Activated naive CD8-positive, alpha-beta T cell (primary cell): ENCODE data around the gene CFAP54.

Source experiments
- H3K27ac Mint-ChIP-seq: one replicate; pipeline ENCODE4 v1.8.0; 2021; ENCODE audit warnings: mixed read lengths
- H3K27me3 Mint-ChIP-seq: one replicate; pipeline ENCODE4 v1.8.0; 2021; ENCODE audit warnings: mixed read lengths
- H3K36me3 Mint-ChIP-seq: one replicate; pipeline ENCODE4 v1.8.0; 2021; ENCODE audit warnings: mixed read lengths
- H3K4me1 Mint-ChIP-seq: one replicate; pipeline ENCODE4 v1.8.0; 2021; ENCODE audit warnings: low read depth, mixed read lengths
- H3K4me3 Mint-ChIP-seq: one replicate; pipeline ENCODE4 v1.8.0; 2021; ENCODE audit warnings: mild to moderate bottlenecking, mixed read lengths
- H3K9me3 Mint-ChIP-seq: one replicate; pipeline ENCODE4 v1.8.0; 2021; ENCODE audit warnings: low read depth, mixed read lengths

Gene CFAP54

DNA sequence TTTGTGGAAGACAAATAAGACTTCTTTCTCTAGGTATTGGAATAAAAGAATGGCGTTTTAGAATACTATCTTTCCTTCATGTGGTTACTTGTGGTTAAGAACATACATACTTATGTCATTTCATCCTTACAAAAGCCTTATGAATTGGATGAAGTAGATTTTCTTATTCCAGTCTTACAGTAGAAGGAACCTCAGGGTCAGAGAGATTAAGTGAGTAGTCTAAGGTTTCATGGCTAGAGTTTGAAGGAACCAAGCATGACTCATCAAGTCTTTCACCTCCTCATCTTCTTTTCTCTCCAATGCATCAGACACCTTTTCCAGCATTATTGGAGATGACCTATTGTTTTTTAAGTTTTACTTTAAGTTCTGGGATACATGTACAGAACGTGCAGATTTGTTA lies 324.8 kb downstream of the CFAP54 start:
- H3K36me3 Mint-ChIP-seq = no peaks in the 10 kb centered on the region
- H3K4me3 Mint-ChIP-seq = no peak overlapping the region
- no peaks in the 10 kb centered on the region for H3K27me3 Mint-ChIP-seq
- H3K4me1 Mint-ChIP-seq = no peaks in the 10 kb centered on the region
- H3K9me3 Mint-ChIP-seq = no peaks in the 10 kb centered on the region
- no peak overlapping the region for H3K27ac Mint-ChIP-seq

DNA sequence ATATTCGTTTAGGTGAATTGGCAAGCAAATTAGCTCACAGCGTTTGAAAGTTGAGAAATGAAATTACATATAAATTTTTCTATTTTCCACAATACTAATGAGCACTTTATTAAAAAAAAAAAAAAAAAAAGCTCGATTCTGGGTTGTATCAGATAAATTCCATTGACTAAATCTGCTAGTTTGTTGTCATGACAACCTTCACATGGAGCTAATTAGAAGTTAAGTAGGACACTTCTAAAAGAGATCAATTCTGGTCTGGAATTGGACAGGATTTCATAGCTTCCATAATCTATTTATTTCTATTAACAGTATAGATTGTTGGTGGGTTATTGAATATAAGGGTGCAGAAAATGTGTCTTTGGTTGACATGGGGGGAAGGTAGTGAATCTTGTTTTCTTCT lies 332.2 kb downstream of the CFAP54 start:
- H3K27me3 Mint-ChIP-seq = peaks cover 8% of the 10 kb centered on the region
- peaks cover 7% of the 10 kb centered on the region for H3K9me3 Mint-ChIP-seq
- H3K4me3 Mint-ChIP-seq = no peak overlapping the region
- H3K4me1 Mint-ChIP-seq = no peaks in the 10 kb centered on the region
- no peak overlapping the region for H3K27ac Mint-ChIP-seq
- H3K36me3 Mint-ChIP-seq = no peaks in the 10 kb centered on the region

DNA sequence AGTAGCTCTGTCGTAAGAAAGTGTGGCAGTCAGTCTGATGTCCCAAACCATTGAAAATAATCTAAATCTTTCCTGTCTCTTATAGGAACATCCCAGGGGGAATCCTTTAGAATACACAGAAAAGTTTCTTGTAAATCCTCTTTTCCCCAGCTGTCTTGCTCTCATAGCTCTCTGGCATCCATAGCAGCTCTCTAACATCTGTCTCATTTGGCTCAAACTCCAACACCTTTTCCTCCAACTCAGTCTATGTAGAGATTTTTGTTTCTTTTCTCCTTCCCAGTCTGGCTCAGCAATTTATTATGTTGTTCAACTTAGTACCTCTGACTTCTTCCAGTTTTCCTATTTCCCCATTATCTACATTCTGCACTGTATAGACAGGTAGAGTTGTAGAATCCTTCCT lies 333.3 kb downstream of the CFAP54 start:
- Mint-ChIP-seq H3K4me3 (no peak overlapping the region), H3K36me3 (no peaks in the 10 kb centered on the region), H3K27me3 (peaks cover 8% of the 10 kb centered on the region), H3K9me3 (peaks cover 7% of the 10 kb centered on the region), H3K27ac (no peak overlapping the region), H3K4me1 (no peaks in the 10 kb centered on the region)

DNA sequence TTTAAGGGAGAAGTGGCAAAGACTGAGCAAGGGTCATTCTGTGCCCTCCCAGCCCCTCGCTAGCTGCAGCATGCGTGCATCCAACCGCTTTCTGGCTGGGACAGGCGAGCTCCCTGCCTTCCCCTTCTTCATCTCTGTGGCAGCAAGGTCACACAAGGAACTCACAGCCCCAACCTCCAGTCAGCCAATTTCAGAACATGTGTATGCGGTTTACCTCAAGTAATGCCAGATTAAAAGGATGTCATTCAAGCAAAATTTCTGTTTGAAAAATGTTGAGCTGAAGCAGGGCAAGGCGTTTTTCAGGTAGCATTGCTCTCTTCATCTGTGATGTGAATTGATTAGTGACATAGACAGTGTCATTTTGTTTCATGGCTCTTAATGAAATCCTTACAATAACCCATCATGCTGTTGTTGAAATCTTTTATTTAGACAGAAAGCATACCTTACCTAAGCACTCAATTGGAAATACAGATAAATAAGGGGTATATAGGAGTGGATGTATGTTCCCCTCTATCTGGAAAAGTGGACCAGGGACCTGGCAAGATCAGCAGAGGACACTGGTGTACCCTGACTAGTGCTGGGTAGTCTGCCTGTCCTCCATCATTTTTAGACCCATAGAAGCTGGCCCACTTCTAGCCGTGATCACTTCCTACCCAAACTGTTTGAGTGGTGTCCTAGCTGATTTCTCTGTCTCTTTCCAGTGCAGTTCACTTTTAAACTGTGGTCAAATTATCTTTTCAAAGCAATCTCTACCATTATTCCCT lies 334.9 kb downstream of the CFAP54 start:
- Mint-ChIP-seq H3K36me3 (no peaks in the 10 kb centered on the region), H3K9me3 (peaks cover 7% of the 10 kb centered on the region), H3K27ac (no peak overlapping the region), H3K4me3 (no peak overlapping the region), H3K27me3 (peaks cover 8% of the 10 kb centered on the region), H3K4me1 (no peaks in the 10 kb centered on the region)

DNA sequence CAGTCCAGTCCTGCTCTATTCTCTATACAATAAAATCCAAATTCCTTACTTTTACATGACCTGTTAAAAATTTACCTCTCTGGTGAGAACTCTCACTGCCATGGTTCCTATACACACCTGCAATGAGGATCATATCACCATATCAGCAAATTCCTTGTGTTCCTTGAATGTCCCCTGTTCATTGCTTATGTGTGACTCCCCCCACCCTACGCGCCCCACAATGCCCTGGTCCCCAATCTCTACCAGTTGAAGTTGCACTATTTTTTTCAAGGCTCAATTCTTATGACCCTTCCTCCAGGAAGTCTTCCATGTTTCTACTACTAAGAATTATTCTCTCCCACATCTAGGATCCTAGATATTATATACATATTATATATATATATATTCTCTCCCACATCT lies 335.5 kb downstream of the CFAP54 start:
- Mint-ChIP-seq H3K4me3 (no peak overlapping the region), H3K27me3 (peaks cover 3% of the 10 kb centered on the region), H3K4me1 (no peaks in the 10 kb centered on the region), H3K36me3 (no peaks in the 10 kb centered on the region), H3K9me3 (peaks cover 2% of the 10 kb centered on the region), H3K27ac (no peak overlapping the region)

DNA sequence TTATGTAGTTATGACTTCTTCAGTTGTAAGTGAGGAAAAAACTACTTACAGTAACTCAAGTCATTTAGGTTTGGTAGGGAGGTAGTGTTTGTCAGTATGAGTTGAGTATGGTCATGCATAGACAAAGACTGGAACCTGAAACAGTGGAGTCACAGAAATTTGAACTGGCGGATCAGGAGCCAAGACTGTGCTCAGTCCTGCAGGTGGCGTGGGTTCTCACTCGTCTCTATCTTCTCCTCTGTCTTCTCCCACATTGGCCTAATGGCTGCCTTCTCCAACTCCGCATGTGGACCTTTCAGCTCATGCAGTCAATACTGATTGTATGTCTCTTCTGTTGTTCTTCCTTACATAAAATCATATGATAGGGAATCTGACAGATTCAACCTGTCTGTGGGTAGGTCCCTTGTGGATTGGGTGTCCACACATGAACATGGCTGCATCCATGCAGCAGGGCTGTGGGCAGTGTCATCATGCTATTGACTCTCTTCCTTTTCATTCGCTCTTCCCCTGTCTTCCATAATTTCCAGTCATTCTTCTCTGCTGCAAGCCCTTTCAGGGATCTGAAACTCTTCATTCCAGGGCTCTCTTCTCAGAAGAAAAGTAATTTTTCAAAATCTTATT lies 338.9 kb downstream of the CFAP54 start:
- Mint-ChIP-seq H3K36me3 (no peaks in the 10 kb centered on the region), H3K27me3 (no peaks in the 10 kb centered on the region)

DNA sequence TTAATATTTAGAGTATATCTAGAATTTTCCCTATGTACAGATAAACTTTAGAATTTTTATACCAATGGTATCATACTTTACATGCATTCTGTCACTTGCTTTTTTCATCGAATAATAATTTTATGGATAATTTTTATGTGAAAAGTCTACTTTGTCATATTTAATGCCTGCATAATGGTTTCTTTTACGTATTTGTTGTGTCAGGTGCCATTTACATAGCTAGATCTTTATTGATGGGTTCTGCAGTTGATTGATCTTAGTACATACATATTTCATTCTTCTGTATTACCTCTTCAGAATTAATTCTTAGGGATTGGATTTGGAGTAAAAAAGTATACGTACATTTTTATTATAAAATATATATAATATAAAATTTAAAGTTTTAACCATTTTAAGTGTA lies 340.0 kb downstream of the CFAP54 start:
- H3K27me3 Mint-ChIP-seq = peaks cover 4% of the 10 kb centered on the region
- no peak overlapping the region for H3K27ac Mint-ChIP-seq
- no peaks in the 10 kb centered on the region for H3K4me1 Mint-ChIP-seq
- H3K9me3 Mint-ChIP-seq = no peaks in the 10 kb centered on the region
- H3K36me3 Mint-ChIP-seq = peaks cover 2% of the 10 kb centered on the region
- no peak overlapping the region for H3K4me3 Mint-ChIP-seq

More for the DNA sequence above, 338.9 kb downstream of the CFAP54 start:
- Mint-ChIP-seq H3K27ac (no peak overlapping the region), H3K4me1 (no peaks in the 10 kb centered on the region), H3K4me3 (no peak overlapping the region), H3K9me3 (no peaks in the 10 kb centered on the region)

DNA sequence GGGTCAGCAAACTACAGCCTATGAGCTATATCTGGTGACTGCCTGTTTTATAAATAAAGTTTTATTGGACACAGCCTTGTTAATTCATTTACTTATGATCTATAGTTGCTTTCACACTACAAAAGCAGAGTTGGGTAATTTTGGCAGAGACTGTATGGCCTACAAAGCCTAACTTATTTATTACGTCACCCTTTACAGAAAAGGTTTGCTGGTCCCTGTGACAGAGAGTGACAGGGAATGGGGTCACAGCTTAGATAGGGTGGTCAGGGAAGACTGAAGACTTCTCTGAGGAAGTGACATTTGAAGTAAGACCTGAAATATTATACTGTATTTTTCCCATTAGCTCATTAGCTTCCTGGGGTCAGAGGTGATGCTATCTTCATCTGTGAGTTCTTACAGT lies 342.0 kb downstream of the CFAP54 start:
- H3K4me1 Mint-ChIP-seq = no peaks in the 10 kb centered on the region
- peaks cover 5% of the 10 kb centered on the region for H3K27me3 Mint-ChIP-seq
- no peak overlapping the region for H3K4me3 Mint-ChIP-seq
- H3K27ac Mint-ChIP-seq = no peak overlapping the region
- no peaks in the 10 kb centered on the region for H3K9me3 Mint-ChIP-seq
- H3K36me3 Mint-ChIP-seq = peaks cover 2% of the 10 kb centered on the region

DNA sequence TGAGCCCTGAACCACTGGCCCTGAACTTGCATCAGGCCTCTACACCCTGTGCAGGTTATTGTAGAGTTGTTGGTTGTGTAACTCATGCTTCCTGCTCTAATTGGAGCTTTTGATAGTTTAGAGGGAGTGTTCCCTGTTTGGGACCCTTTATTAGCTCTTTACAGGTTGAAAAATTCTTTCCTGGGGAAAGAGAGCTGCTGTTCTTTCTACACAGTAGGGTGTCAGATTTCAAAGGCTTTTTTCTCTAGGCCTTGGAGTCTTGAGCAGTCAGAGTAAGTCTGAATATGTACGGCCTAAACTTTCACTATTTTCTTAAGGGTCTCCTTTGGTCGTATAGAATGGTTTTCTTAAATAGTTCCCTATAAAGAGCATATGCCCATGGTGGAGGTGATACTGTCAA lies 356.9 kb downstream of the CFAP54 start:
- H3K36me3 Mint-ChIP-seq = peaks cover 2% of the 10 kb centered on the region
- H3K4me1 Mint-ChIP-seq = no peaks in the 10 kb centered on the region
- no peaks in the 10 kb centered on the region for H3K9me3 Mint-ChIP-seq
- no peak overlapping the region for H3K4me3 Mint-ChIP-seq
- peaks cover 8% of the 10 kb centered on the region for H3K27me3 Mint-ChIP-seq
- H3K27ac Mint-ChIP-seq = no peak overlapping the region

DNA sequence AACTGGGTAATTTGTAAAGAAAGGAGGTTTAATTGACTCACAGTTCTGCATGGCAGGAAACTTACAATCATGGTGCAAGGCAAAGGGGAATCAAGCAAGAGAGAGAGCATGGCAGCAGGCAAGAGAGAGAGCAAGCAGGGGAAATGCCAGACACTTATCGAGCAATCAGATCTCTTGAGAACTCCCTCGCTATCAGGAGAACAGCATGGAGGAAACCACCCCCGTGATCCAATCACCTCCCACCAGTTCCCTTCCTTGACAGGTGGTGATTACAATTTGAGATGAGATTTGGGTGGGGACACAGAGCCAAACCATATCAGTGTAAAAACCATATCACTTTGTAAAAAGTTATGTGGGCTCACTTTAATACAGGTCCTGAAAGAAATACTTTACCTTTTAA lies 361.3 kb downstream of the CFAP54 start:
- Mint-ChIP-seq H3K4me3 (no peak overlapping the region), H3K4me1 (no peaks in the 10 kb centered on the region), H3K27ac (no peak overlapping the region), H3K36me3 (peaks cover 2% of the 10 kb centered on the region), H3K27me3 (peaks cover 8% of the 10 kb centered on the region), H3K9me3 (no peaks in the 10 kb centered on the region)

DNA sequence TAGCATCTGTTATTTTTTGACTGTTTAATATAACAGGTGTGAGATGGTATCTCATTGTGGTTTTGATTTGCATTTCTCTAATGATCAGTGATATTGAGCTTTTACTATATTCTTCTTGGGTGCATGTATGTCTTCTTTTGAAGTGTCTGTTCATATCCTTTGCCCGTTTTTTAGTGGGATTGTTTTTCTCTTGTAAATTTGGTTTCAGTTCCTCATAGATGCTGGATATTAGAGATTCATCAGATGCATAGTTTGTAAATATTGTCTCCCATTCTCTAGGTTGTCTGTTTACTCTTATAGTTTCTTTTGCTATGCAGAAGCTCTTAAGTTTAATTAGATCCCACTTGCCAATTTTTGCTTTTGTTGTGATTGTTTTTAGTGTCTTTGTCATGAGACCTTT lies 368.8 kb downstream of the CFAP54 start:
- H3K4me1 Mint-ChIP-seq = no peaks in the 10 kb centered on the region
- peaks cover 4% of the 10 kb centered on the region for H3K27me3 Mint-ChIP-seq
- H3K36me3 Mint-ChIP-seq = no peaks in the 10 kb centered on the region
- peaks cover 9% of the 10 kb centered on the region for H3K9me3 Mint-ChIP-seq
- no peak overlapping the region for H3K27ac Mint-ChIP-seq
- H3K4me3 Mint-ChIP-seq = no peak overlapping the region

DNA sequence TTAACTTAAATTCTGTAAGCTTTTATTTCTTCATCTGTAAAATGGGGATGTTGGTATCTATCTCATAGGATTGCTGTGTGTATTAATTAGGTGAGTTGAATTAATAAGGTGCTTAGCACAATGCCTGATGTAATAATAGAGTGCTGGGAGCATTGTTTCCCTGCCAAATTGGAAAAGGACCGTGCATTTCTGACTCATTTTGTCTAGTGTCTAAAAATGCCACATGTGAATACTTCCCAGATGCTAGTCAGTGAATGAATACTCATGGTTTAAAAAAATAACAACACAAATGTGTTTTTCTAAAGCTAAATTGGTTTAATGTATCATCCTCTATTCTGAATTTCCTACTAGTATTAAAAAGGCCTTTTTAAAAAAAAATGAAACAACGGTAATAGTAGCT lies 372.3 kb downstream of the CFAP54 start:
- H3K27ac Mint-ChIP-seq = no peak overlapping the region
- no peak overlapping the region for H3K4me3 Mint-ChIP-seq
- no peaks in the 10 kb centered on the region for H3K36me3 Mint-ChIP-seq
- peaks cover 4% of the 10 kb centered on the region for H3K9me3 Mint-ChIP-seq
- peaks cover 4% of the 10 kb centered on the region for H3K27me3 Mint-ChIP-seq
- H3K4me1 Mint-ChIP-seq = no peaks in the 10 kb centered on the region

DNA sequence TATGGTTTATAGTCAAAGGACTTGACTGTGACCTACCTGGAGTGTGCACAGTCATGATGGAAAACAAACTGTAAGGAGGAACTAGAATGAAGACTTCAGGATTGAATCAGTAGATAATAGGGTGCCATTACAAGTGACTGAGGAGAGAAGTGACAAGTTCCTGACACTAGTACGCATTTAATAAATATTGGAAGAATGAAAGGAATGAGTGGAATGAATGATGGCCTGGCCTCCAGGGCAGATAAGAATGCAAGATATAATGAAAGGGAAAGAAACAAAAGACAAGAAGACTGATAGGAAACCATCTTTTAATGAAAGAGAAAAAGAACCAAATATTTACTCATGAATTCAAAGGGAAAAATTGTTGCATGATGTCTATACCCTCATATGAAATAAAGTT lies 372.9 kb downstream of the CFAP54 start:
- no peak overlapping the region for H3K4me3 Mint-ChIP-seq
- peaks cover 4% of the 10 kb centered on the region for H3K27me3 Mint-ChIP-seq
- no peaks in the 10 kb centered on the region for H3K4me1 Mint-ChIP-seq
- H3K36me3 Mint-ChIP-seq = no peaks in the 10 kb centered on the region
- no peak overlapping the region for H3K27ac Mint-ChIP-seq
- H3K9me3 Mint-ChIP-seq = peaks cover under 1% of the 10 kb centered on the region

DNA sequence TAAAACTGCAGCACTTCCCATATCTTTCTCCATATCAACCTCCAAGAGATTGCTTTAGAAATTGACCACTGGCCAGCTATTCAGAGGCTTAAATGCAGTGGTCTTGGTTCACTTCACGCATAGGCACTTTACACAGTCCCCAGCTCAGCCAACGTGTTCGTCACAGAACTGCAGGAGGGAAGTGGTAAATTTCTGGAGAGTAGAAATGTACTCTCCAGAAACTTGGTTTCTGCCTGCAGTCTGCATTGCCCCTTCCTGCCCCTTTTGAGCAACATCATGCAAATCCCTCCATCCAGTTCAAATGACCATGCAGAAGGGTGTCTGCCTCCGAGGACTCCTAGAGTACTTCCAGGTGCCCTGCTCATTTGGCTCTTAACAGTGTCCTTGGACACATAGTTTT lies 375.0 kb downstream of the CFAP54 start:
- no peak overlapping the region for H3K27ac Mint-ChIP-seq
- no peaks in the 10 kb centered on the region for H3K36me3 Mint-ChIP-seq
- H3K9me3 Mint-ChIP-seq = no peaks in the 10 kb centered on the region
- peaks cover 7% of the 10 kb centered on the region for H3K27me3 Mint-ChIP-seq
- no peak overlapping the region for H3K4me3 Mint-ChIP-seq
- no peaks in the 10 kb centered on the region for H3K4me1 Mint-ChIP-seq

DNA sequence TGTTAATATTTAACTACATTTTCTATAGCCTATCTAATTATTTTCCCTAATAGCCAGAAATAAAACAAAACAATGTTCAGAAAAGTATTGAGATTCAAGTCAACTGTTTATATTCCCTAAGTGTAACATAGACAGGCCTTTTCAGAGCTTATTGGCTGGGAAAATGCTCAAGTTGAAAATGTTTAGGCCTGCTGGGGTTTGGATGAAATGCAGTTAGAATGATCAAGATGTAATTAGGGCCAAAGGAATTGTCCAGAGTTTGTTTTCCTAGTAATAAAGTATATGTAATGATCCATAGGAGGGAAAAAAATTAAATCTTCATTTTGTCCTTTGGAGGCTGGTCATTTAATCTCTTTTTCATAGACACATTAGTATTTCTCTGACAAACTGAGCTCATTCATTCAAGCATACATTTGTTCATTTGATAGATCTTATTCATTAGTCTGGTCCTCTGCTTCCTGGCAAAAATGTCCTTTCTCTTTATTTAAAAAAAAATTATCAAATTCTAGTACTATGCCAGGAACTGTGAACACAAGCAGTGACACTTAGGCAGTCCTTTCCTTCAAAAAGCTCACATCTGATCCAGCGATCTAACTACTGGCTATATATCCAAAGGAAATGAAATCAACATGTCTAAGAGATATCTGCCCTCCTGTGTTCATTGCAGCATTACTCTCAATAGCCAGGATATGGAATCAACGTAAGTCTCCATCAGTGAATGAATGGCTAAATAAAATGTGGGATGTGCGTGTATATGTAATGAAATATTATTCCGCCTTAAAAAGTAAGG lies 377.6 kb downstream of the CFAP54 start:
- H3K27ac Mint-ChIP-seq = no peak overlapping the region
- H3K27me3 Mint-ChIP-seq = peaks cover 9% of the 10 kb centered on the region
- H3K4me1 Mint-ChIP-seq = no peaks in the 10 kb centered on the region
- no peaks in the 10 kb centered on the region for H3K36me3 Mint-ChIP-seq
- no peak overlapping the region for H3K4me3 Mint-ChIP-seq
- H3K9me3 Mint-ChIP-seq = no peaks in the 10 kb centered on the region
